H4 (cell line): ENCODE measurements around the gene SLC8A1. TPM values are rescaled to one million over a fixed set of nuclear protein-coding genes. Genes with fewer than 3 reads are reported as not detected.
A peak's percentile ranks its signal among the peaks of the same experiment; 100 is the strongest.

Experiments used
- DNase-seq: peaks from one replicate; pipeline ENCODE4 v3.0.0-alpha.2; 2015; ENCODE audit warnings: low spot score
- total RNA-seq: library from RNA; depleted of rRNA; stranded (reverse); fragments of >200 nt; shearing (Covaris generic); gene quantifications from 2 replicates; pipeline ENCODE4 v1.2.3, GENCODE V29; 2014

The SLC8A1 gene
- total RNA-seq, 1 experiment from 2014 or later, result not detected

- DNase-seq, result no peak
Observed at GRCh38 chr2:40230707-40231432, 221.0 kb downstream of the SLC8A1 start.

GRCh38 chr2:40230186-40230585 lies 221.7 kb downstream of the SLC8A1 start:
- DNase-seq, result no peak

- DNase-seq, result no peak
Observed at GRCh38 chr2:40228310-40228709, 223.6 kb downstream of the SLC8A1 start.

GRCh38 chr2:40227210-40227609 lies 224.7 kb downstream of the SLC8A1 start:
- DNase-seq, result peak; percentile 32

- DNase-seq, result no peak
Observed at GRCh38 chr2:40226637-40227036, 225.3 kb downstream of the SLC8A1 start.

DNA sequence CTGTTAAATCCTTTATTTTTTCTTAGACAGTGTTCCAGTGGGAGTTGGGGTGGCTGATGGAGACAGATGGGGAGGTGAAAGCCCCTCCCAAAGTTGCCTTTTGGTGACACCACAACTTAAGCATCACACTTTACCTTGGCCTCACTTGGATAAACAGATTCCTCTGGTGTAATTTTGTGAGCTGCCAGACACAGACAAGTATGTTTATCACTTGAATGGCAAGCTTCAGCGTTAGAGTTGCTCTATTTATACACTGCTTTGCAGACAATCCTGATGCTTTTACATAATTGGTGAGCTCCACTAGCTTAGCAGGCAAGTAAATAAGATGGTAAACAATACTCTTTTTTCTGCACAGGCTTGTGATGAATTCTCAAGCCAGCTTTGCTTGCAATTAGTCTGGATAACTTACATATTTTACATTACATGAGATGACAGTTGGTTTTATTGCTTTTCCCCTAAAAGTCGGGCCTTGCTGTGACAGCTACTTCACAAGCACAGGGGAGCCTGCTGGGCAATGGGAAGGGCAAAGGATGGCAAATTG lies 226.2 kb downstream of the SLC8A1 start:
- DNase-seq, result no peak

DNA sequence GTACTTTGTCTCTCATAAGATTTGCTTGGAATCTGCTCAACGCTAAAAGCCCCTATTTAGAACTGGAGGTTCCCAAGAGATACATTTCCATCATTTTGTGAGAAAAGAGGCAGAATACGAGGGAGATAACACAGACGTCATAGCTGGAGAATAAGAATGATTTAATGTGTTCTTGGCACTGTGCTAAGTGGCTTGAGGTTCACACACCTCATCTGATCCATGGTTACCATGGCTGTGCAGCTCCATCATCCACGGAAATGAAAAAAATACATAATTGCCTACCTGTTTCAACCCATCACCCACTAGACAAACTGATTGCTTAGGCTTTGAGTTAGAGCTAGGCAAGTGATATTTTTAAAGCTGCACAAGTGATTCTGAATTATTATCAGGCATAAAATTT lies 227.6 kb downstream of the SLC8A1 start:
- no peak for DNase-seq

DNA sequence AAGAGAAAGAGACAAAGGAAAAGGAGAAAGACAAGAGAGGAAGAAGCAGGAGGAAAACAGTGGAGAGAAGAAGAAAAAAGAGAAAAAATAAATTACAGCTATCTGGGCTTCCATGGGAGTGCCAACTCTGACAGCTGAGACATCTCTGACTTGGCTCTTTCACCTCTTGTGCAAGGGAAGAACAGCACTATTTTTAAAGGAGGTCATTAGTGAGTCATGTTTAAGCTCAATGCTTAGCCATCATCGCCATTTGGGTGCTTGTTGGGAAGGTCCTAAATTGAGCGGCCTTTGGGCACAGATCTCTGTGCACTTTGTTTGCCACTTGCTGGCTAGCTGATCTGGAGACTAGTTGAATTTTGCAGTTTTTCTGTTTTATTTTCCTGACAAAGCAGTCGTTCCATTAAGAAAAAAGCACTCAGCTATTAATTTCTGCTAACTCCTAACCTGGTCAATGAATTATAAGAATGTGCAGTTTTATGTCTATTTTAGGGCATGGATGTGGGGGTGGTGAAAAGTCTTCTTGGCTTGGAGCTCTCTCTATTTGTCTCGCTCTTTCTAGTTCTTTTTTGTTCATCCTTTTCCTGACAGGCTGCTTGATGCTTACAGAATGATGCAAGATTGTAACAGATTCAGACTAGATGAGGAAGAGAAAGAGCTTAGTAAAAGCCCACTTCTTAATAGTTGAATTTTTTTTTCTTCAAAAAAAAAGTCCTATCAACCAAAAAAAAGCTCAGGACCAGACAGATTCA lies 231.5 kb downstream of the SLC8A1 start:
- DNase-seq, result no peak

- no peak for DNase-seq
Observed at GRCh38 chr2:40219141-40219540, 232.7 kb downstream of the SLC8A1 start.

DNA sequence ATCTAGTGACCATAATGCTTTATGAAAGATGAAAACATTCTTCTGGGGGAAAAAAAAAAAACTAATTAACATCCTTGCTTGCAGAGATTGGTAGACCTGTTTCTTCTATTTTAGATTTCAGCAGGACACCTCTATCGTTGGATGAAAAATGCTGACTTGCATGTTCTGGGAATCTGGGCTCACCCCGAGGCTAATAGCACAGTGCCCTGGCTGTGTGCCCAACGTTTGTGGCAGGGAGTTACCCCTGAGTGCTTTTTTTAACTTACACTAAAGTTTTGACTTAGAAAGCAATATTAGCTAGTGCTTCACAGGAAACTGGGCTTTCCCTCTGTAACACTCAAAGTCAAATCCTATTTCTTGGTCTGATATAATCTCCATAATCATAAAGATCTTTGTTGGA lies 233.2 kb downstream of the SLC8A1 start:
- peak; percentile 65 for DNase-seq

DNA sequence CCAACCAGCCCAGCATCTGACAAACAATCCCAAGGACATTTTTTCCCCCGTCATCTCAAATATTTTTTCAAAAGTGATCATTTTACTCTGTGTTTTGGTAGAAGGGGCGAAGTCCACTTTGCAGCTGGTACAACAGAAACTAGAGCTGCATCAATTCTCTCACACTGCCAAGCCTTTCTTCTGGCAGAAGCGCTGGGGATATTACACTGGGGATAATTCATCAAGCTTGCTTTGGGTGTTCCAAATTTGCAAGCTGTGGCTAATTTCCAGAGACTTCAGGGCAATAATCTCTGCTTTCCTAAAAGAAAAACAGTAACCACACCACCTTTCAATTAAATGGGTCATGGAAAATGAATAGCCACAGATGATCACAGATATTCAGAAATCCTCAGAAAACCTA lies 238.3 kb downstream of the SLC8A1 start:
- no peak for DNase-seq

DNA sequence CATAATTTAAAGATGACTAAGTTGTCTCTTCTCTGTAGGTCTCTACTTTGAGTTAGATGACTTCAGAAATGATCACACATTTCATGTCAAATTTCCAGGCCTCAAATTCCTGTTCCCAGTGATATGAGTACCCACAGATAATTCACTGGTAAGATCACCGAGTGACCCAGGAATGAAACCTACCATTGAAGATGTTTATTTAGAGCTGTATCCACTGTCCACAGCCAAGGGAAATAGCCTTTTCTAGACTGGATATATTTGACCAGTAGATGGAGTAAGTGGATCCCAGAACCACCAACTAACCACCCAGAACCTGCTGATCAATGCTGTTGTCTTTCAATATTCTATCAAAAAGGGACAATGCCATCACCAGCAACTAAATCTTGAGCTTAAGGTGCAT lies 238.8 kb downstream of the SLC8A1 start:
- no peak for DNase-seq

GRCh38 chr2:40210968-40211353 lies 240.9 kb downstream of the SLC8A1 start:
- DNase-seq, result no peak

DNA sequence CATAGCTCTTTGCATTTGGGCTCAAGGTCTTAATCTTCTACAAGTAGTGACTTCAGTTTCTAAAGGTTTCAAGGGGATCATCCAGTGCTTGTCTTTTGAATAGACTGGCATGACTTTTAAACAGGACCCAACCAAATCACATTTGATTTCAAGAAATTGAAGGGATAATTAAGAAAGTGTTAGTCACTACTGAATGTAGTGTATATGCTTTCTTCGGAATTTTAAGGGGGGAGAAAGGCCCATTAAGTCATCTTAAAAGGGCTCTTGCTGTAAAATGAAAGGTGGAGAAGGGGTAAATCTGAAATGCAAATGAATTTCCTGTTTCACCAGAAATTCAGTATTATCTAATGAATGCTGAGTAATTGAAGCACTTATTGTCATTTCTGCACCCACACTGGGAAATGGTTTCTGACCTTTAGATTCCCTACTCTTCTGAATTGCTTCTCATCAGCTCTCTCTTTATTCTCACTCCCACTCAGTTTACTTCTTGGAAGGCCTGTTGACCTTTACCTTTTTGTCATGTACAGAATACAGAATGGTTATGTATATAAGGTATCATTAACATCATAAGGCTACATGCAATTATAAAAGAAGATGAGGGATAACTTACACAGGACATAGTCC lies 241.4 kb downstream of the SLC8A1 start:
- no peak for DNase-seq

GRCh38 chr2:40209761-40210160 lies 242.1 kb downstream of the SLC8A1 start:
- no peak for DNase-seq

- DNase-seq, result no peak
Observed at GRCh38 chr2:40208463-40208862, 243.4 kb downstream of the SLC8A1 start.

DNA sequence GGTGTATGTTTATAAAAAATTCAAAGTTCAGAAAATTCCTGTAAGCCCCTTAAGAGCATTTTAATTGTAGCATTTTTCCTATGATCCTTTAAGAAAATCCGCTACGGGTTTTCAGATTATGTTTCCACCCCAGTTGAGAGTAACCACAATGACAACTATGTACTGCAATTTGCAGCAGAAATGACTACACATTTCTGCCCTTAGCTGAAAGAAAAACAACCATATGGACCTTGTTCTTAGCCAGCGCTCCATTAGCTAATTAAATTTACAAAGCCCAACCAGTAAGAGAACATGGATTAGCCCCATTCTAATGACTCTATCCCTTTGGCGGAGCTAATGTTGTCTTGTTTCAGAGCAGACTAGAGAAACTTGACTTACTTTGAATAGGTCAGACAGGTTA lies 247.6 kb downstream of the SLC8A1 start:
- DNase-seq, result peak; percentile 62

DNA sequence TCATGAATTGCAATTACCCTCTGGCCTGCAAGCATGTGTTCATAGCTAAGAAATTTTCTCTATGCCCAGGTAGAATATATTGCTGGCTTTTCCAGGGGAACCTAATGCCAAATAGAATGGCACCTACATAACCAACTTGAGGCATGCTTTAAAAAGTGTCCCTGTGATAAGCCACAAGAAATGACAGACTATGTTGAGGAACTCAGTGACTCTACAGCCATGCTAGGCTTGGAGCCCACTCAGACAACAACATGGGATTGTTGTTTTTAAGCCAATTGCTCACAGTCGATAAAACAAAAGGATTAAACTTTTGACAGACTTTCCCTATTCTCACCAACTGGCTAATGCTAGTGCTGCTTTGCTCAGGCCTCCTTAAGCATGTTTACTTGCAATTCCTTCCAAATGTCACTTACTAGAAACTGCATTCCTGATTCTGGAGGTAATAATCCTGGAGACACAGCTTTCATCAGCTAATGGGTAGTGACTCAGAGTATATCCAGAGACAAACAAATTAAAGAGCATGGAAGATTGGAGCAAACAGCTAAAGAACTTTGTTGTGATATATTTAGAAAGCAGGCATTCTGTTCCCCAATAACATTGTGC lies 249.0 kb downstream of the SLC8A1 start:
- peak; percentile 50 for DNase-seq

- no peak for DNase-seq
Observed at GRCh38 chr2:40201425-40201824, 250.5 kb downstream of the SLC8A1 start.

DNA sequence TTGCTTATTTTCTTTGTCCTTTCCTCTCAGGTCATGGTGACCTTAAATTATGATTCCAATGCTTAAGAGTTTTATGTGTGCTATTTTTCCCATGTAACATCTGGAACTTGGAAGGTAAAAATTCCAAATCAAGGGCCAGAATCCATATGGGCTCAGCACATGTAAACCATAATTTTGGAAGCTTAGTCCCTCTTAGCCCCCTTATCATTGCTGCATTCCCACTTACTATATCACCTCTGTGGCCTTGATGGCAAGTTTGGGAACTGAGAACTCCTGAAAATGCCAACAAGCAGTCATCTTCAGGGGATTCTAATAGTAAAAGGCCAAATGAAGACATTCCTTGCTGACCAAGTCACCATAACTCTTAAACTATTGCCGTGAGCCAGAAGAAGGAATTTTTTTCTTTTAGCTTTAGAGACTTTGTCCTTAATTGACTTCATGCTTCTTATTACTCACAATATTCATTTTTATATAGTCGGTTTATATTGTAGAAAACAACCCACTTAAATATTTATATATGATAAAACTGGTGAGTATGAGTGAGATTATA lies 251.4 kb downstream of the SLC8A1 start:
- DNase-seq, result no peak

DNA sequence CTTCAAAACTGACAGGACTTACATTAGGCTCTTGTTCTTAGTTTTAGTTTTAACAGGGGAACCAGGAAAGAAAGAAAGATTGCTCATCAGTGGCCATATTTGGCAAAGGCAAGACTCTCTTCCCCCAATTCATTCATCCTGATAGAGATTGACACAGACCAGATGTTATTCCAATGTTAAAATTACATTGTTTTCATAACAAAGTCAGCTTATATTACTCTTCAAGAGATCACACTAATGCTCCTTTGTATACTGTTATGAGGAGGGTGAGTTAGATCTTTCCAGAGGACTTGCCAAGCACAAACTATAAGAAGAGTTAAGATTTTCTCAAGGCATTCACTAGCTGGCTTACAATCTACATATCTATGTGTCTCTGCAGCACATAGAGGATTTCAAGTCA lies 252.1 kb downstream of the SLC8A1 start:
- DNase-seq, result no peak

- DNase-seq, result no peak
Observed at GRCh38 chr2:40197121-40197520, 254.8 kb downstream of the SLC8A1 start.
